HepG2 (cell line): ENCODE measurements around the gene ABCC1. TPM values are rescaled to one million over a fixed set of nuclear protein-coding genes. Genes with fewer than 3 reads are reported as not detected.
A peak's percentile ranks its signal among the peaks of the same experiment; 100 is the strongest.

Experiments used
- ARNT2 ChIP-seq: sonication (generic); formaldehyde crosslinking; IDR thresholded peaks from 2 replicates; pipeline ENCODE4 v1.8.0; 2022; ENCODE audit warnings: mild to moderate bottlenecking, low read depth, missing genetic modification reagents, moderate library complexity
- ATRX ChIP-seq: sonication (generic); formaldehyde crosslinking; IDR thresholded peaks from 2 replicates; pipeline ENCODE4 v1.4.0; 2020; ENCODE audit warnings: missing genetic modification reagents, borderline replicate concordance
- HINFP ChIP-seq: sonication (generic); formaldehyde crosslinking; IDR thresholded peaks from 2 replicates; pipeline ENCODE4 v1.4.0; 2020; ENCODE audit warnings: low read depth, mild to moderate bottlenecking, missing genetic modification reagents
- HNRNPL ChIP-seq: fragments of 200-400 bp; formaldehyde crosslinking; IDR thresholded peaks from 2 replicates; pipeline ENCODE4 v1.6.1; 2017; ENCODE audit warnings: mild to moderate bottlenecking, low read depth, low read length
- IRF2 ChIP-seq: IDR thresholded peaks from 2 replicates; pipeline ENCODE4 v1.6.1; 2018; ENCODE audit warnings: missing genetic modification reagents, missing compliant biosample characterization
- ISX ChIP-seq: sonication (generic); formaldehyde crosslinking; conservative IDR thresholded peaks from 2 replicates; pipeline ENCODE4 v1.5.0; 2020; ENCODE audit warnings: missing genetic modification reagents
- KAT2B ChIP-seq: fragments of 150-350 bp; IDR thresholded peaks from 2 replicates; pipeline ENCODE4 v1.6.1; 2014; ENCODE audit warnings: low read depth, low read length, borderline replicate concordance
- MXD3 ChIP-seq: IDR thresholded peaks from 2 replicates; pipeline ENCODE4 v1.6.1; 2016; ENCODE audit warnings: mild to moderate bottlenecking, missing biosample characterization, missing genetic modification reagents
- RARA ChIP-seq: IDR thresholded peaks from 2 replicates; pipeline ENCODE4 v1.6.1; 2016; ENCODE audit warnings: missing genetic modification reagents, missing compliant biosample characterization
- RORA ChIP-seq: sonication (generic); formaldehyde crosslinking; IDR thresholded peaks from 2 replicates; pipeline ENCODE4 v1.5.0; 2020; ENCODE audit warnings: mild to moderate bottlenecking, missing genetic modification reagents, moderate library complexity
- SIX4 ChIP-seq: sonication (generic); formaldehyde crosslinking; IDR thresholded peaks from 2 replicates; pipeline ENCODE4 v1.4.0; 2020; ENCODE audit warnings: missing genetic modification reagents
- TERF1 ChIP-seq: sonication (generic); formaldehyde crosslinking; IDR thresholded peaks from 2 replicates; pipeline ENCODE4 v1.8.0; 2022; ENCODE audit warnings: mild to moderate bottlenecking, missing genetic modification reagents, moderate library complexity
- U2AF2 ChIP-seq: fragments of 200-400 bp; formaldehyde crosslinking; IDR thresholded peaks from 2 replicates; pipeline ENCODE4 v1.6.1; 2017; ENCODE audit warnings: low read depth, mild to moderate bottlenecking, low read length
- ZBTB33 ChIP-seq: sonication (generic); formaldehyde crosslinking; IDR thresholded peaks from 2 replicates; pipeline ENCODE4 v1.4.0; 2020; ENCODE audit warnings: missing genetic modification reagents
- ZFY ChIP-seq: sonication (generic); formaldehyde crosslinking; IDR thresholded peaks from 2 replicates; pipeline ENCODE4 v1.4.0; 2020; ENCODE audit warnings: missing genetic modification reagents
- ZNF230 ChIP-seq: sonication (generic); formaldehyde crosslinking; IDR thresholded peaks from 2 replicates; pipeline ENCODE4 v1.4.0; 2020; ENCODE audit warnings: mild to moderate bottlenecking, missing genetic modification reagents
- ZNF460 ChIP-seq: sonication (generic); formaldehyde crosslinking; IDR thresholded peaks from 2 replicates; pipeline ENCODE4 v1.5.1; 2020; ENCODE audit warnings: missing genetic modification reagents, mild to moderate bottlenecking, borderline replicate concordance
- ZNF503 ChIP-seq: sonication (generic); formaldehyde crosslinking; IDR thresholded peaks from 2 replicates; pipeline ENCODE4 v1.4.0; 2020; ENCODE audit warnings: missing genetic modification reagents
- ZNF674 ChIP-seq: sonication (generic); formaldehyde crosslinking; IDR thresholded peaks from 2 replicates; pipeline ENCODE4 v1.5.0; 2020; ENCODE audit warnings: low read depth, mild to moderate bottlenecking, missing genetic modification reagents
- ZNF678 ChIP-seq: sonication (generic); formaldehyde crosslinking; IDR thresholded peaks from 2 replicates; pipeline ENCODE4 v1.4.0; 2020; ENCODE audit warnings: mild to moderate bottlenecking, missing genetic modification reagents
- polyA plus RNA-seq, 8 experiments: library from polyadenylated mRNA; depleted of rRNA in 3 of 8; stranded (reverse) in 7 of 8; unstranded in 1 of 8; fragments of >200 nt; fragmentation: Illumina TruSeq in 4 of 8; extraction: Trizol in 4 of 8; gene quantifications; 2 replicates each; pipeline versions ENCODE4 v1.2.1 to v1.2.3, GENCODE V29; 2011 to 2016; ENCODE audit warnings: low read depth in 4 of 8, missing spikeins in 1 of 8, mixed read lengths in 1 of 8; ENCODE audit not compliant: insufficient read depth in 1 of 8
- total RNA-seq, 5 experiments: library from RNA; depleted of rRNA; stranded (reverse); fragments of >200 nt; fragmentation: Illumina TruSeq; extraction: Trizol; gene quantifications; 2 replicates each; pipeline ENCODE4 v1.2.3, GENCODE V29; 2016; ENCODE audit warnings: low read depth in 1 of 5

Gene ABCC1
- total and polyA plus RNA-seq, 2 of the 13 experiments (the other 11 are each of a cell fraction or from before 2014, with no cell fraction given): 13.0 to 30.6 TPM

- TF ChIP-seq ZBTB33 (CRISPR knock-in tag): 0 out of 2 replicates have a peak, but pooled peaks have one; percentile 6
- no peak for TF ChIP-seq ATRX (CRISPR knock-in tag)
- TF ChIP-seq ZFY (CRISPR knock-in tag): peak; percentile 56; the same call in 1 of the 2 replicates
- no peak for TF ChIP-seq ZNF674
- peak; percentile 91 for TF ChIP-seq RARA (CRISPR knock-in tag)
- no peak for TF ChIP-seq ZNF678 (CRISPR knock-in tag)
- peak; percentile 63; the same call in 1 of the 2 replicates for TF ChIP-seq IRF2 (CRISPR knock-in tag)
- no peak for TF ChIP-seq ARNT2 (CRISPR knock-in tag)
- TF ChIP-seq TERF1 (CRISPR knock-in tag): no peak
- TF ChIP-seq HNRNPL: no peak
- peak; percentile 57; the same call in 1 of the 2 replicates for TF ChIP-seq MXD3 (CRISPR knock-in tag)
- no peak for TF ChIP-seq ZNF503 (CRISPR knock-in tag)
- no peak for TF ChIP-seq KAT2B
- TF ChIP-seq ZNF460: no peak
- TF ChIP-seq SIX4: no peak
- no peak for TF ChIP-seq HINFP (CRISPR knock-in tag)
- TF ChIP-seq U2AF2: no peak
- no peak for TF ChIP-seq ISX (CRISPR knock-in tag)
- TF ChIP-seq RORA (CRISPR knock-in tag): no peak
- TF ChIP-seq ZNF230 (CRISPR knock-in tag): no peak
These were observed 72.7 kb downstream of the ABCC1 start (continued) for GRCh38 chr16:16021988-16022682.
